DMS114 treated with DMSO at 0.1 percent for 48 hours (cell line): ENCODE results near the gene PUS3.

Experiments
- DNase-seq: peaks from one replicate; lab custom pipeline; 2025; ENCODE audit not compliant: unreplicated experiment; lab: John Stamatoyannopoulos, UW

The PUS3 gene

GRCh38 chr11:125941619-125942611 is 38.9 kb upstream of the PUS3 start:
- no peak for DNase-seq

GRCh38 chr11:125941267-125941618 is 38.2 kb upstream of the PUS3 start:
- DNase-seq = no peak

GRCh38 chr11:125940145-125940544 is 37.1 kb upstream of the PUS3 start:
- DNase-seq = no peak

- no peak for DNase-seq
Observed at GRCh38 chr11:125939081-125939521, 36.1 kb upstream of the PUS3 start.

- DNase-seq = no peak
Observed at GRCh38 chr11:125938418-125938817, 35.4 kb upstream of the PUS3 start.

- DNase-seq = no peak
Observed at GRCh38 chr11:125935618-125936199, 32.7 kb upstream of the PUS3 start.

- no peak for DNase-seq
Observed at GRCh38 chr11:125935056-125935455, 32.0 kb upstream of the PUS3 start.

GRCh38 chr11:125934473-125934872 is 31.5 kb upstream of the PUS3 start:
- no peak for DNase-seq

- no peak for DNase-seq
Observed at GRCh38 chr11:125933030-125933813, 30.2 kb upstream of the PUS3 start.

GRCh38 chr11:125932301-125932700 is 29.3 kb upstream of the PUS3 start:
- DNase-seq = no peak

GRCh38 chr11:125931668-125932067 is 28.7 kb upstream of the PUS3 start:
- no peak for DNase-seq

- DNase-seq = no peak
Observed at GRCh38 chr11:125931116-125931515, 28.1 kb upstream of the PUS3 start.

- no peak for DNase-seq
Observed at GRCh38 chr11:125930076-125930450, 27.1 kb upstream of the PUS3 start.

GRCh38 chr11:125929445-125930075 is 26.6 kb upstream of the PUS3 start:
- no peak for DNase-seq

GRCh38 chr11:125926682-125927081 is 23.7 kb upstream of the PUS3 start:
- DNase-seq = no peak

- DNase-seq = no peak
Observed at GRCh38 chr11:125925804-125926203, 22.8 kb upstream of the PUS3 start.

- DNase-seq = no peak
Observed at GRCh38 chr11:125925247-125925740, 22.3 kb upstream of the PUS3 start.

GRCh38 chr11:125924384-125925007 is 21.5 kb upstream of the PUS3 start:
- no peak for DNase-seq

GRCh38 chr11:125923633-125924032 is 20.6 kb upstream of the PUS3 start:
- no peak for DNase-seq

GRCh38 chr11:125923012-125923579 is 20.1 kb upstream of the PUS3 start:
- peak; percentile 35 for DNase-seq
